Esophagus squamous epithelium (tissue), 4 donors: Measurements from ENCODE around the gene GPR179.

Experiments used
- POLR2A ChIP-seq, 4 donors: fragments of 450-650 bp; IDR thresholded peaks; one replicate each; pipeline ENCODE4 v1.6.1; 2017; ENCODE audit warnings: antibody characterized with exemption in 4 of 4, mild to moderate bottlenecking in 4 of 4, moderate library complexity in 3 of 4
- TF ChIP-seq, protein P1 (sequence below), 6 experiments: fragments of 450-650 bp in 4 of 6; fragments of 200-600 bp in 2 of 6; sonication (generic) in 2 of 6; IDR thresholded peaks; one replicate each; pipeline ENCODE4 v1.5.1; 2016 to 2019; ENCODE audit warnings: antibody characterized with exemption in 6 of 6, mild to moderate bottlenecking in 4 of 6, moderate library complexity in 4 of 6

DNA sequence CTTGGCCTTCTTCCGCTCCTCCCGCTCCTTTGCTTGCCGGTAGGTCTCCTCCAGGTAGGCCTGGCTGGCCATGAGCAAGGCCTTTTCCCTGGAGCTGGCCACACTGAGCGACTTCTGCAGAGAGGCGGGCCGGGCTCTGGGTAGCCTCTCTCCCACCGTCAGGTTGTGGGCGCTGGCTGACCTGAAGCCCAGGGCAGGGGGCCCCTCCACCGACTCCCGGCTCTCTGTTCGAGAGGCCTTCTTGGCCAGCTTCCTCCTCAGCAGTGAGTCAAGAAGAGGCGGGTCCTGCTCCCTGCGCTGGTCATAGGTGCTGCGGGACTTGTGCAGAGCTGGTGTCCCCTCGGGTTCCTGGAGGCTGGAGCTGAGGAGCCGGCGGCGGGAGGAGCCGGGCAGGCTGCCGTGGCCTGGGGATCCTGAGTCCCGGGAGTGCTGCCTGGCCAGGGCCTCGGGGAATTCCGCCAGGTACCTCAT is 12.8 kb downstream of the GPR179 start:
- no peak for TF ChIP-seq POLR2A (IDR thresholded peaks at IDR 0.05)
- TF ChIP-seq, protein P1, sequence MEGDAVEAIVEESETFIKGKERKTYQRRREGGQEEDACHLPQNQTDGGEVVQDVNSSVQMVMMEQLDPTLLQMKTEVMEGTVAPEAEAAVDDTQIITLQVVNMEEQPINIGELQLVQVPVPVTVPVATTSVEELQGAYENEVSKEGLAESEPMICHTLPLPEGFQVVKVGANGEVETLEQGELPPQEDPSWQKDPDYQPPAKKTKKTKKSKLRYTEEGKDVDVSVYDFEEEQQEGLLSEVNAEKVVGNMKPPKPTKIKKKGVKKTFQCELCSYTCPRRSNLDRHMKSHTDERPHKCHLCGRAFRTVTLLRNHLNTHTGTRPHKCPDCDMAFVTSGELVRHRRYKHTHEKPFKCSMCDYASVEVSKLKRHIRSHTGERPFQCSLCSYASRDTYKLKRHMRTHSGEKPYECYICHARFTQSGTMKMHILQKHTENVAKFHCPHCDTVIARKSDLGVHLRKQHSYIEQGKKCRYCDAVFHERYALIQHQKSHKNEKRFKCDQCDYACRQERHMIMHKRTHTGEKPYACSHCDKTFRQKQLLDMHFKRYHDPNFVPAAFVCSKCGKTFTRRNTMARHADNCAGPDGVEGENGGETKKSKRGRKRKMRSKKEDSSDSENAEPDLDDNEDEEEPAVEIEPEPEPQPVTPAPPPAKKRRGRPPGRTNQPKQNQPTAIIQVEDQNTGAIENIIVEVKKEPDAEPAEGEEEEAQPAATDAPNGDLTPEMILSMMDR (IDR thresholded peaks at IDR 0.05), result no peak
